Fibroblast of skin of left quadriceps (primary cell): ENCODE measurements around the gene CAMTA1.

ENCODE experiments used
- DNase-seq, 2 experiments: peaks; one replicate each; pipeline ENCODE4 v3.0.0-alpha.2; 2013; ENCODE audit warnings: low read depth in 2 of 2

The CAMTA1 gene

GRCh38 chr1:6957341-6957740, 172.1 kb downstream of the CAMTA1 start:
- DNase-seq = no peak

- no peak for DNase-seq
Measured at GRCh38 chr1:6958407-6959030, 173.3 kb downstream of the CAMTA1 start.

- DNase-seq = no peak
Measured at GRCh38 chr1:6959491-6959890, 174.2 kb downstream of the CAMTA1 start.

- no peak for DNase-seq
Measured at GRCh38 chr1:6960291-6960811, 175.1 kb downstream of the CAMTA1 start.

- DNase-seq = no peak
Measured at GRCh38 chr1:6960860-6961259, 175.6 kb downstream of the CAMTA1 start.

- DNase-seq = no peak
Measured at GRCh38 chr1:6961289-6961688, 176.0 kb downstream of the CAMTA1 start.

GRCh38 chr1:6961905-6962477, 176.7 kb downstream of the CAMTA1 start:
- no peak for DNase-seq

- no peak for DNase-seq
Measured at GRCh38 chr1:6962478-6962995, 177.3 kb downstream of the CAMTA1 start.

GRCh38 chr1:6962996-6963911, 178.0 kb downstream of the CAMTA1 start:
- DNase-seq = no peak

- no peak for DNase-seq
Measured at GRCh38 chr1:6963912-6964307, 178.7 kb downstream of the CAMTA1 start.

- DNase-seq = no peak
Measured at GRCh38 chr1:6965083-6965934, 180.1 kb downstream of the CAMTA1 start.

- DNase-seq = no peak
Measured at GRCh38 chr1:6965935-6966241, 180.6 kb downstream of the CAMTA1 start.

- no peak for DNase-seq
Measured at GRCh38 chr1:6966326-6966725, 181.1 kb downstream of the CAMTA1 start.

GRCh38 chr1:6967431-6968111, 182.3 kb downstream of the CAMTA1 start:
- DNase-seq = no peak

GRCh38 chr1:6969106-6969505, 183.9 kb downstream of the CAMTA1 start:
- DNase-seq = no peak

GRCh38 chr1:6969762-6970161, 184.5 kb downstream of the CAMTA1 start:
- DNase-seq = no peak

GRCh38 chr1:6970221-6970620, 185.0 kb downstream of the CAMTA1 start:
- DNase-seq = no peak

- no peak for DNase-seq
Measured at GRCh38 chr1:6971048-6971447, 185.8 kb downstream of the CAMTA1 start.

GRCh38 chr1:6971699-6972098, 186.4 kb downstream of the CAMTA1 start:
- DNase-seq = no peak

GRCh38 chr1:6972399-6972798, 187.1 kb downstream of the CAMTA1 start:
- DNase-seq = no peak
